Fibroblast of lung (primary cell): ENCODE results near the gene C17orf67.

Experiments used
- EZH2 ChIP-seq: IDR thresholded peaks from 2 replicates; pipeline ENCODE4 v1.5.1; 2012; ENCODE audit warnings: low read length, control low read depth, mild to moderate bottlenecking; ENCODE audit errors: missing control alignments
- TF ChIP-seq, protein P1 (sequence below), 2 donors: IDR thresholded peaks in 1 of 2; conservative IDR thresholded peaks in 1 of 2; 1 replicate in 1 of 2; 2 replicates in 1 of 2; pipeline ENCODE4 v1.5.1; 2011 to 2012; ENCODE audit warnings: low read length in 2 of 2, control low read depth in 1 of 2, inconsistent platforms in 1 of 2, low read depth in 1 of 2, mild to moderate bottlenecking in 1 of 2

DNA sequence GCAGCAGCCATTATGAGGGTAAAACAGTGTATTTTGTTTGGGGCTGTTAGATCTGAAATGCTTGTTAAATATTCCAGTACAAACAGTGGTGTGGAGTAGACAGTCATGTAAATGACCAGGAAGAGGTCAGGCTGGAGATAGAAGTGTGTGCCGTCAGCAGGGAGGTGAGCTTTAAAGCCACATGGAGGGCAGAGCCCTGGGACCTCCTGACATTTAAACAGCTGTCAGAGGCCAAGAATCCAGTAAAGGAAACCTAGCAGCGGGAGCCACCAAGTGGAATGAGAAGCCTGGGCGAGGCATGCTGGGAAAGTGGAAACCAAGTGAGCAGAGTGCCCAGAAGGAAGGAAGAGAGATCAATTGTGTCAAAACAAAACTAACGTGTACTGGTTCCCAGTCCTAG is 26.8 kb downstream of the C17orf67 start:
- TF ChIP-seq, protein P1, sequence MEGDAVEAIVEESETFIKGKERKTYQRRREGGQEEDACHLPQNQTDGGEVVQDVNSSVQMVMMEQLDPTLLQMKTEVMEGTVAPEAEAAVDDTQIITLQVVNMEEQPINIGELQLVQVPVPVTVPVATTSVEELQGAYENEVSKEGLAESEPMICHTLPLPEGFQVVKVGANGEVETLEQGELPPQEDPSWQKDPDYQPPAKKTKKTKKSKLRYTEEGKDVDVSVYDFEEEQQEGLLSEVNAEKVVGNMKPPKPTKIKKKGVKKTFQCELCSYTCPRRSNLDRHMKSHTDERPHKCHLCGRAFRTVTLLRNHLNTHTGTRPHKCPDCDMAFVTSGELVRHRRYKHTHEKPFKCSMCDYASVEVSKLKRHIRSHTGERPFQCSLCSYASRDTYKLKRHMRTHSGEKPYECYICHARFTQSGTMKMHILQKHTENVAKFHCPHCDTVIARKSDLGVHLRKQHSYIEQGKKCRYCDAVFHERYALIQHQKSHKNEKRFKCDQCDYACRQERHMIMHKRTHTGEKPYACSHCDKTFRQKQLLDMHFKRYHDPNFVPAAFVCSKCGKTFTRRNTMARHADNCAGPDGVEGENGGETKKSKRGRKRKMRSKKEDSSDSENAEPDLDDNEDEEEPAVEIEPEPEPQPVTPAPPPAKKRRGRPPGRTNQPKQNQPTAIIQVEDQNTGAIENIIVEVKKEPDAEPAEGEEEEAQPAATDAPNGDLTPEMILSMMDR (conservative IDR thresholded peaks at IDR 0.05 in 1 of 2, IDR thresholded peaks at IDR 0.05 in 1 of 2; ENCODE audit: low read depth in 1 of 2, low read length in 2 of 2) = no peak
- TF ChIP-seq EZH2 = no peak
